Aorta (tissue), 5 donors: Measurements from ENCODE around the gene NHSL1. TPM values are rescaled to one million over a fixed set of nuclear protein-coding genes. Genes with fewer than 3 reads are reported as not detected.
A peak's percentile ranks its signal among the peaks of the same experiment; 100 is the strongest.

Experiments
- ATAC-seq: fragments of 200-7000 bp; cut with Tn5 transposase; one replicate; pipeline ENCODE4 v1.9.1; 2022; ENCODE audit warnings: moderate library complexity; ENCODE audit not compliant: low FRiP score
- DNase-seq, 2 donors: peaks; one replicate each; pipeline ENCODE4 v3.0.0-alpha.2; 2020
- H3K27ac ChIP-seq, 2 donors: one replicate each; pipeline ENCODE4 v1.5.1; 2013; ENCODE audit warnings: low read length in 2 of 2, mild to moderate bottlenecking in 2 of 2, moderate library complexity in 2 of 2, control low read depth in 1 of 2, inconsistent platforms in 1 of 2, low read depth in 1 of 2
- H3K27me3 ChIP-seq, 2 donors: one replicate each; pipeline ENCODE4 v1.6.1; 2013; ENCODE audit warnings: control low read depth in 1 of 2, low read length in 1 of 2, mild to moderate bottlenecking in 1 of 2, moderate library complexity in 1 of 2; ENCODE audit not compliant: insufficient read depth in 2 of 2, control insufficient read depth in 1 of 2
- H3K36me3 ChIP-seq, 2 donors: one replicate each; pipeline ENCODE4 v1.6.1; 2013; ENCODE audit warnings: control low read depth in 1 of 2, low read length in 1 of 2, mild to moderate bottlenecking in 1 of 2; ENCODE audit not compliant: insufficient read depth in 2 of 2, control insufficient read depth in 1 of 2
- H3K4me1 ChIP-seq, 2 donors: one replicate each; pipeline ENCODE4 v1.6.1; 2013; ENCODE audit warnings: low read length in 2 of 2, control low read depth in 1 of 2, mild to moderate bottlenecking in 1 of 2, moderate library complexity in 1 of 2; ENCODE audit not compliant: insufficient read depth in 2 of 2, control insufficient read depth in 1 of 2
- H3K4me3 ChIP-seq, 2 donors: one replicate each; pipeline ENCODE4 v1.5.1; 2013; ENCODE audit warnings: low read length in 2 of 2, control low read depth in 1 of 2, mild to moderate bottlenecking in 1 of 2
- H3K9me3 ChIP-seq: one replicate; pipeline ENCODE4 v1.6.1; 2013; ENCODE audit warnings: mild to moderate bottlenecking, low read length; ENCODE audit not compliant: control insufficient read depth
- WGBS, 2 donors: extraction: QIAGEN DNeasy Blood & Tissue Kit; methylation state at CpG; one replicate each; pipeline ENCODE4 v1.1.7; 2013; 5-methylcytosine and 5-hydroxymethylcytosine counted together
- intact Hi-C, 2 donors: fragments of 100-400 bp; cut with DNase I; formaldehyde crosslinking; loops; one replicate each; pipeline versions ENCODE4 v1.14.2 to v1.15.0; 2022
- polyA plus RNA-seq, 2 donors: library from polyadenylated mRNA; stranded (reverse); fragments of 200-250 nt; gene quantifications; one replicate each; pipeline ENCODE4 v1.2.3, GENCODE V29; 2013
- total RNA-seq, 2 donors: library from RNA; stranded (reverse); fragmentation: NEBNext Ultra II Directional; extraction: Animal tissue kit (Norgen Biotek cat#: 25700); gene quantifications; one replicate each; pipeline ENCODE4 v1.2.1, GENCODE V29; 2021
- donor health status: healthy with polysubstance abuse.
- donor health status: Bipolar disorder and iron deficiency.
- donor health status: DM: no; HTN: no; CAD: no.
- donor health status: DM: no; HTN: no; CAD: no.
- donor health status: DM: yes; HTN: yes; CAD: no.

Gene NHSL1
- total and polyA plus RNA-seq, 4 donors, result 0.56 to 25.2 (median 8.1) TPM

DNA sequence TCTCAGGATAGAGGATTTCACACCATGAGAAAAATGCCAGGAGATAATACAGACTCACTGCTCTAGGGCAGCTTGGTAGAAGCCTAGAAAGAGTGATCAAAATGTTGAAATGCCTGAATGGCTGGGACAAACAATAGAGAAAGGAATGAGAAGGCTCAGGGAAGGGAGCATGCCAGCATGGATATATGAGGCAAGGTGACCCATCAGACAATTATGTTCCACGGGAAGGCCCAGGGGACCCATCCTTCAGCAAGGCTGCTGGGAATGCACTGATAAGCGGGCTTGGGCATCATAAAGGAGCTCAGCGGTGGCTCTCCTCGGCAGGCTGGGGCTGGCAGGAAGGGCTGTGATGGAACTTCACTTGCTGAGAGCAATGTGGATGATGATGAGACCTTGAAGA lies 83.1 kb downstream of the NHSL1 start:
- intact Hi-C loops, result no loop called here
- H3K4me1 ChIP-seq, result no peaks in the 10 kb centered on the region
- ATAC-seq (no peak), DNase-seq (no peak)
- H3K9me3 ChIP-seq, result no peaks in the 10 kb centered on the region
- WGBS, 2 donors, result 67 to 81% methylated on average over 4 of the region's 4 CpGs
- H3K4me3 ChIP-seq, result no peak overlapping the region
- H3K27ac ChIP-seq, result no peak overlapping the region
- H3K27me3 ChIP-seq, result no peaks in the 10 kb centered on the region
- H3K36me3 ChIP-seq, result peaks cover 0 to 4% of the 10 kb centered on the region in 2 donors

DNA sequence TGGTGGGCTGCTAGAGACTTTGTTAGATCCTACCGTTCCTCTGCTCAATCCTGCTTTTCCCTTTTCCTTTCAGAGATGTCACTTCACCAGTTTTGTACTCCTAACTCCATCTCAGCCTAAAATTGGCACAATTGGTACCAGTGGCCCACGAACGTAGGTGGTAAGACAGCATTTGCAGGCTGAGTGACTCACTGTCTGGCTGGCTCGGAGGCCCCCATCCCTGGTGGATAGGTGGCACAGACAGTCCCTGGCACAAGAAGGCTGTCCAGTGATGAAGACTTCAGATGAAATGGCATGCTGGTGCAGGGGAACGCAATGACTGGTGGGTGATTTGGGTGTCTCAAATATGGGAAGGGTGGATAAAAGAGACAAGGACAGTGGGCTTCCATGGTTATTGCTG lies 84.2 kb downstream of the NHSL1 start:
- no peak for ATAC-seq
- peaks cover 0 to 4% of the 10 kb centered on the region in 2 donors for H3K36me3 ChIP-seq
- WGBS, 2 donors, result 52 to 56% methylated on average over 5 of the region's 5 CpGs
- H3K9me3 ChIP-seq, result no peaks in the 10 kb centered on the region
- no peak for DNase-seq
- intact Hi-C loops, result no loop called here
- no peaks in the 10 kb centered on the region for H3K27me3 ChIP-seq
- H3K4me1 ChIP-seq, result no peaks in the 10 kb centered on the region
- no peak overlapping the region for H3K4me3 ChIP-seq
- H3K27ac ChIP-seq, result no peak overlapping the region

DNA sequence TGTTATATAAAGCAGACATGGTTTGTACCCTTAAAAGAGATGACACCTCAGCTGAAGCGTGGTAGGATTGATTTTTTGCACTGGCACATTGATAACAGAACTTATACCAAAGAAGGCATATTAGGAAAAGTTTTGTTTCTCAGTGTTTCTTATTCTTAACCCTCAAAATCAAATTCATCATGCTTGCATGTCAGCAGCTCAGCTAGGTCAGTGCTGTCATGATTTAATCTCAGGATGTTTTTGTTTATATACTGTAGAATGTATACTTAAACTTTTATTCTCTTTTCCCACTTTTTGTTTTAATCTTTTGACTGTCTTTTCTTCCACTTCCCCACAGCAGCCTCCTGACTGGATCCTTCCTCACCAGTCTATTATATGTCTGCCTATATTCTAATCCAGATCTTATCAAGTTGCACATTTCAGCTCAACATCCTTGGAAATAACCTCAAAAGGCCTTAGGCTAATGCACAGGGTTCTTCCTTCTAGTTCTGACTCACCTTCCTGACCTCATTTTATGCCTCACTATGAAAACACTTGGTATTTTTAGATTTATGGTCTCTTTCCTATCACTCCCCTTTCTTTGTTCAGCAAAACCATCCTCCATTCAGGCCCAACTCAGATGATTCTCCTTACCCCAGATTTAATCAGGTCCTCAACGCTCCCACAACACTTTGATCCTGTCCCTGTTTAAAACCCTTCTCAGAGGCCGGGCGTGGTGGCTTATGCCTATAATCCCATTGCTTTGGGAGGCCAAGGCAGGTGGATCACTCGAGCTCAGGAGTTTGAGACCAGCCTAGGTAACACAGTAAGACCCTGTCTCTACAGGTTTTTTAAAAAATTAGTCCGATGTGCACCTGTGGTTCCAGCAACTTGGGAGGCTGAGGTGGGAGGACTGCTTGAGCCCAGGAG lies 88.1 kb downstream of the NHSL1 start:
- H3K36me3 ChIP-seq, result peaks cover 9% of the 10 kb centered on the region in 2 donors
- H3K4me3 ChIP-seq, result no peak overlapping the region
- no peaks in the 10 kb centered on the region for H3K9me3 ChIP-seq
- intact Hi-C loops, result no loop called here
- DNase-seq, result no peak
- no peak overlapping the region for H3K27ac ChIP-seq
- H3K4me1 ChIP-seq, result no peaks in the 10 kb centered on the region
- no peak for ATAC-seq
- WGBS, 2 donors, result 91 to 93% methylated on average over 6 of the region's 6 CpGs
- H3K27me3 ChIP-seq, result no peaks in the 10 kb centered on the region

DNA sequence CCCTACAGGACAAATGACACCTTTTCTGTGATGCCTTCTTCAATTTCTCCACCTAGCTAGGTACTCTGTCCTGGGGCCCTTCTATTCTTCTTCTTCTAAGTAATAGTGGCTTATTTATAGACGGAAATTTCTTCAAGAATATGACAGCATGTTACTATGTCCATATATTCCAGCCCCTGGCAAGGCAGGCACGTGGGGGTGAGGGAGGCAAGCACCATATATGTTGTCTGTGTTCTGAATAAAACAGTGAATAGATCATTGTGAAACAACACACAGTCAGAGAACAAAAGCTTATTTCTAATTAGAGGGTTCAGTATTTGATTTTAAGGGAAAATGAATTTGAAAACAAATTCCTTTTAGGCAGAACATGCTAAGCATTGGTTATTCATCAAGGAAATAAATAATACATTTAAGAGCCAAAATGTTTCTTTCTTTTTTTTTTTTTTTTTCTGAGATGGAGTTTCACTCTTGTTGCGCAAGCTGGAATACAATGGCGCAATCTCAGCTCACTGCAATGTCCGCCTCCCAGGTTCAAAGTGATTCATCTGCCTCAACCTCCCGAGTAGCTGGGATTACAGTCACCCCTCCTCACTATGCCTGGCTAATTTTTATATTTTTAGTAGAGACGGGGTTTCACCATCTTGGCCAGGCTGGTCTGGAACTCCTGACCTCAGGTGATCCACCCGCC lies 89.1 kb downstream of the NHSL1 start:
- WGBS, 2 donors, result 84 to 87% methylated on average over 8 of the region's 8 CpGs
- Histone ChIP-seq H3K27me3 (no peaks in the 10 kb centered on the region), H3K4me3 (no peak overlapping the region), H3K36me3 (peaks cover 9% of the 10 kb centered on the region in 2 donors), H3K9me3 (no peaks in the 10 kb centered on the region), H3K4me1 (no peaks in the 10 kb centered on the region), H3K27ac (no peak overlapping the region)
- ATAC-seq (no peak), DNase-seq (no peak)
- intact Hi-C loops, result no loop called here

DNA sequence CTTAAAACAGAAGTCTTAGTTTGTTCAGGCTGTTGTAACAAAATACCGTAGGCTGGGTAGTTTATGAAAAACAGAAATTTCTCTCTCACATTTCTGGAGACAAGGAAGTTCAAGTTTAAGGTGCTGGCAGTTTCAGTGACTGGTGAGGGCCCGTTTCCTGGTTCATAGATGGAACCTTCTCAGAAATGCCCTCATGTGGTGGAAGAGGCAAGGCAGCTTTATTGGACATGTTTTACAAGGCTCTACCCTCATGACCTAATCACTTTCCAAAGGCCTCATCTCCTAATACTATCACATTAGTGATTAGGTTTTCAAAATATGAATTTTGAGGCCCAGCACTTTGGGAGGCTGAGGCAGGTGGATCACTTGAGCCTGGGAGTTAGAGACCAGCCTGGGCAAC lies 92.9 kb downstream of the NHSL1 start:
- Histone ChIP-seq H3K4me1 (no peaks in the 10 kb centered on the region), H3K9me3 (no peaks in the 10 kb centered on the region), H3K4me3 (no peak overlapping the region), H3K27ac (no peak overlapping the region), H3K27me3 (no peaks in the 10 kb centered on the region), H3K36me3 (peaks cover 5 to 9% of the 10 kb centered on the region in 2 donors)
- ATAC-seq (no peak), DNase-seq (no peak)
- 66 to 72% methylated on average over 2 of the region's 2 CpGs for WGBS, 2 donors
- intact Hi-C loops, result loop anchor here (5.0 to 10.0 kb wide), 2 partner anchors 239 to 292 kb away; no protein-coding TSS in a partner anchor

DNA sequence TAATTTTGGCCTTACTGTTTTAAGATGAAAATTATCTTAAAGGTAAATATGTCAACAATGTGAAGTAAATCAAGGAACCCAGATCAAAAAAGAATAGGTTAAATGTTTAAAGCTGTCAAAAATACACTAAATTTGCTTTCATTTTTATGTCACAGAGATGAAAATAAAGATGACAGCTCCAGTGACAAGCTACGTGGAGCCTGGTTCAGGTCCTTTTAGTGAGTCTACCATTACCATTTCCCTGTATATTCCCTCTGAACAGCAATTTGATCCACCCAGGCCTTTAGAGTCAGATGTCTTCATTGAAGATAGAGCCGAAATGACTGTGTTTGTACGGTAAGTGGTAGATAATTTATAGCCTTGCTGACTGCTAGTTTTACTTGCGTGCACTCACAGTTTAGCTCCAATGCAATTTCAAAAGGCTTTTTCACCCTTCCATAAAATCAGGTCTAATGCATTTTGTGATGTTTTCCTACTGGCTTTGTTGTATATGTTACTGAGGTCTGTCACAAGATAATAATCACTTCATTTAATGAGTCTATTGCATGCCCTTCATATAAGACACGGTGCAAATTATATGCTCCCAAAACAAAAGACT lies 93.4 kb downstream of the NHSL1 start:
- no peaks in the 10 kb centered on the region for H3K27me3 ChIP-seq
- ATAC-seq (no peak), DNase-seq (no peak)
- no peaks in the 10 kb centered on the region for H3K9me3 ChIP-seq
- H3K27ac ChIP-seq, result no peak overlapping the region
- H3K36me3 ChIP-seq, result peaks cover 5 to 9% of the 10 kb centered on the region in 2 donors
- intact Hi-C loops, result loop anchor here (5.0 to 10.0 kb wide), 2 partner anchors 239 to 291 kb away; no protein-coding TSS in a partner anchor
- H3K4me1 ChIP-seq, result no peaks in the 10 kb centered on the region
- WGBS, 2 donors, result 85 to 88% methylated on average over 5 of the region's 5 CpGs
- H3K4me3 ChIP-seq, result no peak overlapping the region

DNA sequence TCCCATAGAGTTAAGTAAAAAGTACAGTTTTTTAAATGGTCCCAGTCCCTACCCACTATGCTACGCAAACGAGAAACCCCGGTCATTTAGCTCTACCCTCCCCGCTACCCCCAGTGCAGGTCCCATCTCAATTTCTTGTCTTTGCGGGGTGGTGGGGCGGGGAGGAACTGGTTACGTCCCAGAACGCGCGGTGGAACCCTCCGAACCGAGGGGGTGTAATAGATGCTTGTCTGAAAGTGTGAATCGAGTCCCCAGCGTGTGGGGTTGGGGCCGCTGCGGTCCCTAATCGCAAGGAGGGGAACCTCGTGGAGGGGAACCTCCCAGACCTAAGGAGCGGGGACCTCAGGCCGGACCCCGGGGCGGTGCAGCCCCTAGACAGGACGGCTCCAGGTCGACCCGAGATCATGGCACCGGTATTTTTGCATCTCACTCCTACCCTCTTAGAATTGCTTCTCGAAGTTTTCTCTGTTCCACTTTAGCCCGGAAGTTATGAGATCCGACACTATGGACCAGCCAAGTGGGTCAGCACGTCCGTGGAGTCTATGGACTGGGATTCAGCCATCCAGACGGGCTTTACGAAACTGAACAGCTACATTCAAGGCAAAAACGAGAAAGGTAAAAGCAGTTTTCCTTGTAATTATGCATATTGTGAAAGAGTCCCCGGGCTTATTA lies 94.5 kb downstream of the NHSL1 start:
- Histone ChIP-seq H3K4me1 (no peaks in the 10 kb centered on the region), H3K27me3 (no peaks in the 10 kb centered on the region), H3K36me3 (peaks cover 5 to 9% of the 10 kb centered on the region in 2 donors), H3K4me3 (peak overlapping the region; percentile 24 to 90), H3K9me3 (no peaks in the 10 kb centered on the region), H3K27ac (peak overlapping the region; percentile 39 to 94)
- 1 to 2% methylated on average over 35 of the region's 35 CpGs for WGBS, 2 donors
- ATAC-seq (peak; percentile 48), DNase-seq (peak in 1 of 2 donors; percentile 79)
- intact Hi-C loops, result loop anchor here (5.0 to 10.0 kb wide), 2 partner anchors 238 to 290 kb away; no protein-coding TSS in a partner anchor
